Activated CD8-positive, alpha-beta memory T cell treated with anti-CD3 and anti-CD28 coated beads for 48 hours (primary cell): ENCODE results near the gene COL6A1.
"Not testable (repeated sequence)": the region's sequence is repeated elsewhere in the genome, so short reads cannot be mapped to it uniquely, and the experiment has no call there.

Source experiments
- DNase-seq, 3 experiments: peaks; one replicate each; pipeline ENCODE4 v3.0.0-alpha.2; 2020; ENCODE audit warnings: low read depth in 2 of 3, low spot score in 2 of 3

COL6A1 gene

DNA sequence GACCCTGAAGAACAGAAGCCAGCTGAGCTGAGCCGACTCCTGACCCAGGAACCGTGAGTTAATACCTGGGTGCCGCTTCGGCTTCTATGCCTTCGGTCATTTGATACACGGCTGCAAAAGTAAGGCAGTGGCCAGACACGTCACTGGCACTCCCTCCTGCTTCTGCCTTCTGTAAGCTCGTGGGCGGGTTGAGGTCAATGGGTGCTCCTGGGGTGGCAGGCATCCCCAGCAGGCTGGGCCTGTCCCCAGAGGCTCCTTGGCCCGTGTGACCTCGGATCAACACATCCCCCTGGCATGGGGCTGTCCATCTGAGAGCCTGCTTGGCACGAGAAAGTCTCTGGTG is 35.7 kb upstream of the COL6A1 start:
- DNase-seq: no peak

DNA sequence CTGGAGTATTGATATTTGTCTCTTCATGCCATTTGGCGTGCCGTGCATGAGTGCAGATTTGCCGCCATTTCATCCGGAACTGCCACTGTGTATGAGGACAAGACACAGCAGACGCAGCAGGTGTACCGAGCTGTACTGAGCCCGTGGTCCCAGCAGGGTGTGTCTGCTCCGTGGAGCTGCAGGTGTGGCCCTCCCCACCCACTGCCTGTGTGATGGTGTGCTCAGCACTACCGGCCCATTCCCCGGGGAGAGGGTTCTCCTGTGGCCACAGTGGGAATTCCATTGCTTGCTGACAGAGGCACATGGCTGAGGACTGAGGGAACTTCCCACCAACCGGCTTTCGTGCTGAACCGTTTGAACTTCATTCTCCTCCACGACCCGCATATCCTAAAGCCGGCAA is 34.3 kb upstream of the COL6A1 start:
- DNase-seq: no peak

DNA sequence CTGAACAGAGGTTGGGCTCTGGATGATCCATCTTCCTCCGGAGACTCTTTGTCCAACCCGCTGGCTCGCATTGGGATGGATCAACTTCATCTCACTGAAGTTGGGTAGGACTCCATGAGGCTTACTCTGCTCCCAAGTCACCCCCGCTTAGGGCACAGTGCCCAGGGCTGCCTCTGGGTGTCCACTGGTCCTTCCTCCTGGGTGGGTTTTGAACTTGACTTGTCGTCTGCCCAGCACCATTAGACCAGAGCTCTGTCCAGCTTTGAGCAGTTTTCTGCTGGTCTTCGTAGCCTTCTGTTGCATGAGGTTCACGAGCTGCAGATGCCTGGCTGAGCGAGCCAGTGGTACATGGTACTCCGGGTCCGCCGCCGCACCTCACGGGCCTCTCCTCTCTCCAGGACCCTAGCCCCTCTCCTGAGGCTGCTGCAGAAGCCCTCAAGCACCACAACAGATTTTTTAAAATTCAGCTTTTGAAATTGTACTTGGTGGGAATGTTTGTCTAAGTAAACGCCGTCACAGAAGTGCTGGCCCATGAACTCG is 33.8 kb upstream of the COL6A1 start:
- DNase-seq: no peak

DNA sequence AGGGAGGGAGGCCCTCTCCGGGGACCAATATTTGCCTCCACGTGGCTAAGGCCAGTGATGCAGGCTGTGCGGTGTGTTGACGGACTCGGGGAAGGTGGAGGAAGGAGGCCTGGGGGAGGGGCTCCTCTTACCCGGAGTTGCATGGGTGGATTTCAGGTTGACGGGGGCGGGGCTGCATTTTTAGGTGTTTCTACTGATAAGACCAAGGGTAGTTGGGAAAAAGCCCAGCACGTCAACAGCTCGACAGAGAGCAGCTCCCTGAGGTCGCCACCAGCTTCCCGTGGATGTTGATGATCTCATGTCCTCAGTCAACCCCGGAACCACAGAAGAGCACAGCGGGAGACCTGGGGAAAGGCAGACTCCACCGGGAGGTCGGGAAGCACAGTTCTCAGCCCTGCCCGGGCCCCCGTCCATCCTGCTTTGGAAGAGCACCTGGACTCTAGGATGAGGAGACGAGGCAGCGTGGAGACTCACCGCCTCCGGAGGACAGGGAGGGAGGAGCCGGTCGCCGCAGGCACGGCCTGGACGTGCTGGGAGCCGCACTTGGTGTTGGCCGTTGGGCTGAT is 32.9 kb upstream of the COL6A1 start:
- no peak for DNase-seq

DNA sequence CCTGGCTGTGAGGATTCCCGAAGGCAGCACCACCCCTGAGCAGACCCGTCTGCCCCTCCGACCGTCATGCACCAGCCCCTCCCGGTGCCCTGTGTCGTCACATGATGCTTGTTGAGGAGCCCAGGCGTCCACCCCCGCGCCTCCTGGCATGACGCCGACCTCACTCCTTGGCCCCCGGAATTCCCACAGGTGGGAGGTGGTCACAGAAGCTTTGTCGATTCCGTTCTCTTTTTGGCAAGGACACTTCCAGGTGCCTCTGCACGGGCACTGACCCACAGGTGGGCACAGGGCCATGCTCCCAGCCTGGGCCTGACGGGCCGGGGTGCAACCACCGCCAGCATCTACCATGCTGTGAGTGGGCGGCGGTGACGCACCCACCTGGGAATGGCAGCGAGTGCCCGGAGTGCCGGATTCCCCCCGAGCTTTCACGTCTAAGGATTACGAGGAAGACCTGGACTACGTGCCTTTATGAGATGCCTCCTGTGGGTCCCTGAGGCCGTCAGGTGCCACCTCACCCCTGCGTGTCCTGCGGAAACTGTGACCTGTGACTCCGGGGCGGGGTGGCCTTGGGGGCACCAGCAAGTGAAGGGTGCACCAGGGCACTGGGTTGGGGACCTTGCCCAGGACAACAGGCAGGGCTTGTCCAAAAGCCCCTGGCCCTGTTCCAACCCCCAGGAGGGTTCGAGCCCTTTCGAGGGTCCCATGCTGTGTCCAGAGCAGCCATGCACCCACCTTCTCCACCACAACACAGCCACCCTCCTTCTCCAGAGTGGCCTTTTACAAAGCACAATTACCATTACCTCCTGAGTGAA is 31.4 kb upstream of the COL6A1 start:
- no peak for DNase-seq

DNA sequence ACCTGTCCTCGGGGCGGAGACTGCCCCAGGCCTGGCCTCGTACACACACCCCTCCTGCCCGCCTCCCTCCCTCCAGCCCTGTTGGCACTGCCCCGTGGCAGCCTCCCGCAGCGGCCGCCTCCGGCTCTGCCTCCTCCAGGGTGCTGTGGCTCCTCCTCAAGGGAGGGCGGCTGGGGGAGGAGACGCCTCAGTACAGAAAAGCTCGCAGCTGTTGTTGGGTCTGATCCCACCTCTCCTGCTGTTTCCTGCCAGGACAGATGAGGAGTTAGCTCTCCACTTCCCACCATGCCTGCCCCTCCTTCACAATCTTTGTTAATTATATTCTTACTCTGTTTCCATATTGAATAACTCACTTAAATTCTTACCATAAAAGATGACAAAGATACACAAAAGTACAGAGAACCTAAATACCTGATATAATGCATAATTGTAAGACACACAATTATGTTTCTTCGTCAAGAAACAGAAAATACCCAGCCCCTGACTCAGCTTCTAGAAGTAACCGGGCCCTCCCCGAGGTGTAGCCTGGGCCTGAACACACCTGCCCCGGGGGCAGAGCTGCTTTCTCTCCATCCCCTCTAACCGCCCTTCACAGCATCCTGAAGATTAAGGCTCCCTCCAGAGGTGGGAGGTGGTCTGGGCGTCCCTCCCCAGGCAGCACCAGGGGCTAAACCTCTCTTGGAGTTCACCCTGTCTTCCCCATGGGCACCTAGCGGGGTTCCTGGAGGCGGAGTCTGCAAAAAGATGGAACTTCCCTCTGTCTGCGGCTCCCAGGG is 30.6 kb upstream of the COL6A1 start:
- DNase-seq: no peak

DNA sequence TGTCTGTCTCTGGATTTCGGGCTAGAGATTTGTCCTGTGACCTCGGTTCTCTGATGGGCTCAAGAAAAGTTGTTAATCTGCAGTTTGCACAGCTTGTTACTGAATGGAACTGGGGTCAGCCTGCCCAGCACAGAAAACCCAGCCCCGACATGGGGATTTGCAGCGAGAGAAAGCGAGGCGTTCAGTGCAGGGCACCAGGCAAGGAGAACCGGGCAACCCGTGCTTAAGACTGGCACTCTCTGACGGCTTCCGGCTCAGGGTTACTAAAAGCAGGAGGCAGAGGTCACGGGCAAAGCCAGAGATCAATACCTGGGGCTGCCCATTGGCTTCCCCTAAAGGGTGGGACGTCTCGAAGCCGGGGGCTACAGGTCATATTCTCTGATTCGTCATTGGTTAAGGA is 29.9 kb upstream of the COL6A1 start:
- DNase-seq: no peak

DNA sequence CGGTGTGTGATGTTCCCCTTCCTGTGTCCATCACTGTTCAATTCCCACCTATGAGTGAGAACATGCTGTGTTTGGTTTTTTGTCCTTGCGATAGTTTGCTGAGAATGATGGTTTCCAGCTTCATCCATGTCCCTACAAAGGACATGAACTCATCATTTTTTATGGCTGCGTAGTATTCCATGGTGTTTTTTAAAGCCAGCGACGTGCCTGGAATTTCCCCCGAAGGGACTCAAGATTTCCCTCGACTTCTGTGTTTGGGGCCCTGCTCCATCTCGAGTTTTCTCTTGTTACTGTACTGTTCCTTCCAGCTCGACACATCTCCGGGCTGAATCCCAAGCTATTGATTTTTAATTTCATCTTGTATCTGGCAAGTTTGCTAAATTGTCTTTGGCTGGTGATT is 29.0 kb upstream of the COL6A1 start:
- DNase-seq: not testable (repeated sequence)

DNA sequence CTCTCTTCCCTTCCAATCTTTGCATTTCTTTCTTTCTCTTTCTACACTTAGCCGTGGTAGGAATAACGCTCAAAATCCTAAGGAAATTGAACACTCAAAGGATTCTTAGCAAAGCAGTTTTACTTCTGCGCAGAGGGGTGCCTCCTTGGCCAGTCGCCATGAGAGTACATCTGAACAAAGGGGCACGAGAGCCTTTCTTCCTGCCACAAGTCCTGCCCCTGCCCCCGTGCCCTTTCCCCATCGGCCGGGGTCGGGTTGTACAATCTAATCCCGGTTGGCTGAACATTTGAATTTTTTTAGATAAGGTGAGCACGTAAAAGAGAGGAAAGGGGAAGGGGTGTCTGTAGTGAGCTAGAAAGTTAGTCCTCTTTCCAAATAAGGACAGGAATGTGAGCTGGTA is 28.6 kb upstream of the COL6A1 start:
- no peak for DNase-seq

DNA sequence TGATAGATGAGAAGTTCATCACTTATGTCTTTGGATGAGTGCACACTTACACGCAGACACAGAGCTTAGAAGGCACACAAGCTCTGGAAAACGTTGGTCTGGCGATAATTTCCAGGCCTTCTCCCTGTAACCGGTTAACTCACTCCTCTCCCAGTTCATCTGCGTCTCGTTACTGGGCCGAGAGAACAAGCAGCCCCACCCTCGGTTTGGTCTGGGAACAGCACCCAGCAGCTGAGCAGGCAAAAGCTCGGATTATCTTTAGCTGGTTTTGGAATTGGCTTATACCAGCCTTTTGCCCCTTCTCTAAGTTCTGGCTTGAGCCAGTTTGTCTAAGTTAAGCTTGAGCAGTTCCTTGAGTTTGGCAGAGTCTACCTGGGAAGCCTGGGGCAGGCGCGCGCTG is 27.3 kb upstream of the COL6A1 start:
- DNase-seq: no peak

DNA sequence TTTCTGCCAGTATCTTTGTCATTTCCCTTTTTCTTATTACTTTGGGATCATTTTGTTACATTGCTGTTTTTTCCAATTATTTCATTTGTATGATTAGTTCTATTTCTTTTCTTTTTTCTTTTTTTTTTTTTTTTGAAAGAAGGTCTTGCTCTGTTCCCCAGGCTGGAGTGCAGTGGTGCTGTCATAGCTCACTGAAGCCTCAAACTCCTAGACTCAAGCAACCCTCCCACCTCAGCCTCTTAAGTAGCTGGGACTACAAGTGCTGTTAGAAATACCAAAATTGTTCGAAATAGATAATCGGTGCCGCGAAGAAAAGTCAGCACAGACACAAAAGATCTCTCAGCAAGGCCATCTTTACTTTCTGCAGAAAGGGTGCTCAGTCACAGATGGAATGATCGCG is 26.6 kb upstream of the COL6A1 start:
- no peak for DNase-seq

DNA sequence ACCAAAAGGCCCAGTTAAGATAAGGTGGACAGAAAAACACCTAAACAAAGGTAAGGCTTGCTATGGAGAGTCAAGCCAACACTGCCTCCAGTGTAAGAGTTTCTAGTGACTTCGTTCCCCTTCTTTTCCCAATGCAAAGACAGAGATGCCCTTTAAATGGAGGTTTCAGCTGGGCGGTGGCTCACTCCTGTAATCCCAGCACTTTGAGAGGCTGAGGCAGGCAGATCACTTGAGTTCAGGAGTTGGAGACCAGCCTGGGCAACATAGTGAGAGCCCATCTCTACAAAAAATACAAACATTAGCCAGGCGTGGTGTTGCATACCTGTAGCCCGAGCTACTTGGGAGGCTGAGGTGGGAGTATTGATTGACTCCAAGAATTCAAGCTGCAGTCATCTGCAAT is 24.0 kb upstream of the COL6A1 start:
- DNase-seq: no peak

DNA sequence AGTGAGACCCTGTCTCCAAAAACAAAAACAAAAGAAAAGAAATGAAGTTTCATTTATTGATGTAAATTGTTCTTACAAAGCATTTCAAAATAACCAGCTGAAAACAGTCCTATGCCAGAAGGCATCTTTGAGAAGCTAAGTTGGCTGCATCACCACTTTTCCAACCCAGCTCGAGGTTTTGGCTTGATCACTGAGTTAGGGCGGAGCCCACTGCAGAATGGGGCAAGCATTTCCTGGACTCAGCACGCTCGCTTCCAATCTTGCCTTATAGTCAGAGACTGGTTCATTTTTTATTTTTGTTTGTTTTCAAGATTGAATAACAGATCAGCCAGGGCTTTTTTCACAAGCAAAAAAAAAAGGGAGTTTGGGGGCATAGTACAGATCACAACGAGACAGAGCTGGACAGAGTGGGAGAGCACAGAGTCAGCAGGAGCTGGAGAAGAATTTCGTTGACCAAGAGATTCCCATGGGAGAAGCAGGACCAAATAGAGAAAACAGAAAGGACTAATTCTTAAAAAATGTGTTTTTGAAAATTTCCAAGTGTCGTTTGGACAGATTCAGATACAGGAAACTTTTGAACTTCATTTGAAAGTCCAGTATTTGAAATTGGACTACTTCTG is 23.5 kb upstream of the COL6A1 start:
- no peak for DNase-seq

DNA sequence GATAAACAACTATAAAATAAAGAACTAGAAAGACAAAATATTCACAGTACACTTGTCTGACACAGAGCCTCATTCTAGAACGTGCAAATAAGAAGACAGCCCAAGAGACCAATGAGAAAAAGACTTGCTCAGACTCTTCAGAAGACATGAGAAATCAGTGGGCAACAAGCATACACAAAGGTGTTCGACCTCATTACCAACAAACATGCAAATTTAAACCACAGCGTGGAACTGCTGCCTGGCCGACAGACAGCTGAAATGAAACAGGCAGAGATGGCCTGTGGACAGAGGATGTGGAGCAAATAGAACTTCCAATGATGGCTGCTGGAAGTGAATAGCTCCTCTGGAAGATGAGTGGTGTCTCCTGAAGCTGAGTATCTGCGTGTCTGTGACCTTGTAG is 22.4 kb upstream of the COL6A1 start:
- no peak for DNase-seq

DNA sequence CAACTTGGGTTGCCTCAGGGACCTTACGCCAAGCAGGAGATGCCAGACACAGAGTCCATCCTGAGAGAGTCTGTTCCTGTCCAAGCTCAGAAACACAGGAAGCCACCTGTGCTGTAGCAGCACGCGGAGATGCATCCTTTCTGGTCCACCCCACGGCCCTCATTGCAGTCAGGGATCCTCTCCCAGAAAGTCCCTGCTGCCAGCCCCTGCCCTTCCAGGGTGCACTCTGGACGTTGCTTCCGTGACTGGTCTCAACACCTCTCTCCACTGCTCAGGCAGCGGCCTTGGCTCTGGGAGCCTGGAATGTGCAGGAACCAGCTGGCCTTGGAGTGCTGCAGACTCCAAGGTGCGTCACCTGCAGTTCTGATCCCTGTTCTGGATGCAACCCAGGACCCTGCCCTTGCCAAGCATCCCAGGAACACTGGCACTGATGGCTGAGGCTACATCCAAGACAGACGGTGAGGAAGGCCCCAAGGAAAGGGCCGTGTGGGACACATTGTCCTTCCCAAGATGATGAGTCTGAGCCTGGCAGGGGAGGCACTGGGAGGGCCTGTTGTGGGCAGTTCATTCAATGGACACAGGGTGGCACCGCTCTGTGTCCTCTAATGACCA is 21.7 kb upstream of the COL6A1 start:
- DNase-seq: no peak

DNA sequence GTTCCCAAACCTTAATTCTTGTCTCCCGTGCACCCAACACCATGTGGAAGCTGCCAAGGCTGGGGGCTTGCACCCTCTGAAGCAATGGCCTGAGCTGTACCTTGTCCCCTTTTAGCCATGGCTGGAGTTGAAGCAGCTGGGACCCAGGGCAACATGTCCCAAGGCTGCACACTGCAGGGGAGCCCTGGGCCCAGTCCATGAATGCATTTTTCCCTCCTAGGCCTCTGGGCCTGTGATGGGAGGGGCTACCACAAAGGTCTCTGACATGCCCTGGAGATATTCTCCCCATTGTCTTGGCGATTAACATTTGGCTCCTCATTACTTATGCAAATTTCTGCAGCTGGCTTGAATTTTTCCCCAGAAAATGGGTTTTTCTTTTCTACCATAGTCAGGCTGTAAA is 20.2 kb upstream of the COL6A1 start:
- DNase-seq: not testable (repeated sequence)

DNA sequence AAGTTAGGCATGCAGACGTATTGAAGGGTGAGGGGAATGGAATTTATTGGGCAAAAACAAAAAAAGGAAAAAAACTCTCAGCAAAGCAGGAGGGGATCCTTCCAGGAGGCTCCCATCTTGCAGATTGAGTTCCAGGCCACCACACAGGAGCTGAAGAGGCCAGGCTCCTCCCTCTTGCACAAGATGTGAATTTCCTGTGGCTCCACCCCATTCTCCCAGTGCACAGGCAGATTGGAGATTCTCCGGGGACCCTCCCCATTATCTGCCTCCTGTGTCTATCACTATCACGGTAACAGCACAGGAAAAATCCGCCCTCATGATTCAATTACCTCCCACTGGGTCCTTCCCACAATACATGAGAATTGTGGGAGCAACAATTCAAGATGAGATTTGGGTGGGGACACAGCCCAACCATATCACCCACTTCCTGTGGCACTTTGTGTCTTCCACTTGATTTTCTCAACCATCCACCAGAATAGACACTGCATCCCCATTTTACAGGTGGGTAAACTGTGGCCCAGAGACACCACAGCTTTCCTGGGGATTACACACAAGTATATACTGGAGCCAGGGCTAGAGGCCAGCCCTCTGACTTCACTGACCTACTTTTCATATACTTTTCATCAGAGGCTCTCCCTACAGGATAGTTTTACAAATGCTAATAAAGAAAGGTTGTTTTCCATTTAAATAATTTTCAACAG is 18.9 kb upstream of the COL6A1 start:
- no peak for DNase-seq

DNA sequence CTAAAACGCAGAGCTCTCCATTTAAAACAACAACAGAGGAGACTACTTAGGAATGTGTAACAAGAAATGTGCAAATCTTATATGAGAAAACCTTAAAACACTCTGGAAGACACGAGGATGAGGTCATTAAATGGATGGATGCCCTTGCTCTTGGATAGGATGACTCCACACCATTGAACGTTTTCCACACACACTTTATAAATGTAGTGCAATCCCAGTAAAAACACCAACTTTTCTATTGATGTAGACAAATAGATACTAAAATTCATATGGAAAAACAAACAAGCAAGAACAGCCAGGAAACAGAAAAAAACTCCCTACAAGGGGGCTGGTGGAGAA is 18.4 kb upstream of the COL6A1 start:
- no peak for DNase-seq

DNA sequence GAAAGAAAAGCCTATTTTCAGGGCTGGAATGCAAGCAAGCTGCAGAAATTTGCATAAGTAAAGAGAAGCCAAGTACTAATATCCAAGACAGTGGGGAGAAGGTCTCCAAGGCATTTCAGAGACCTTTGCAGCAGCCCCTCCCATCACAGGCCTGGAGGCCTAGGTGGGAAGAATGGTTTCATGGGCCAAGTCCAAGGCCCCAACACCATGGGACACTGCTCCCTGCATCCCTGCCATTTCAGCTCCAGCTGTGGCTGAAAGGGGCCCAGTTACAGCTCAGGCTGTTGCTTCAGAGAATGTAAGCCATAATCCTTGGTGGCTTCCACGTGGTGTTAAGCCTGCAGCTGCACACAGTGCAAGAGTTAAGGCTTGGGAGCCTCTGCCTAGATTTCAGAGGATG is 16.9 kb upstream of the COL6A1 start:
- no peak for DNase-seq

DNA sequence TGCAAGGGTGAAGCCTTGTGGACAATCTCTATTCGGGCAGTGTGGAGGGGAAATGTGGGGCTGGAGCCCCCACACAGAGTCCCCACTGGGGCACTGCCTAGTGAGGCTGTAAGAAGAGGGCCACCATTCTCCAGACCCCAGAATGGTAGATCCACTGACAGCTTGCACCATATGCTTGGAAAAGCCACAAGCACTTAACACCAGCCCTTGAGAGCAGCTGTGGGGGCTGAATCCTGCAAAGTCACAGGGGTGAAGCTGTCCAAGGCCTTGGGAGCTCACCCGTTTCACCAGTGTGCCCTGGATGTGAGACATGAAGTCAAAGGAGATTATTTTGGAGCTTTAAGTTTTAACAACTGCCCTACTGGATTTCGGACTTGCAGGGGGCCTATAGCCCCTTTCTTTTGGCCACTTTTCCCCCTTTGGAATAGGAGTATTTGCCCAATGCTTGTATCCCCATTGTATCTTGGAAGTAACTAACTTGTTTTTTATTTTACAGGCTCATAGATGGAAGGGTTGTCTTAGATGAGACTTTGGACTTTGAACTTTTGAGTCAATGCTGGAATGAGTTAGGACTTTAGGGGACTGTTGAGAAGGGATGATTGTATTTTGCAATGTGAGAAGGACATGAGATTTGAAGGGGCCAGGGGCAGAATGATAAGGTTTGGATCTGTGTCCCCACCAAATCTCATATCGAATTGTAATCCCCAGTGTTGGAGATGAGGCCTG is 16.3 kb upstream of the COL6A1 start:
- DNase-seq: no peak
